AML-193 (cell line): ENCODE measurements around the gene ISCU.
"Not testable (repeated sequence)": the region's sequence is repeated elsewhere in the genome, so short reads cannot be mapped to it uniquely, and the experiment has no call there.

ENCODE experiments used
- DNase-seq, 2 experiments: peaks; one replicate each; lab custom pipeline; 2025; lab: John Stamatoyannopoulos, UW

ISCU gene

GRCh38 chr12:108589028-108589839, 26.8 kb downstream of the ISCU start:
- DNase-seq = no peak

- DNase-seq = no peak
These were observed 27.4 kb downstream of the ISCU start for GRCh38 chr12:108589840-108590229.

GRCh38 chr12:108590463-108590862, 28.1 kb downstream of the ISCU start:
- not testable (repeated sequence) for DNase-seq

GRCh38 chr12:108591267-108591980, 29.0 kb downstream of the ISCU start:
- no peak for DNase-seq

- DNase-seq = no peak
These were observed 29.9 kb downstream of the ISCU start for GRCh38 chr12:108592033-108592909.

GRCh38 chr12:108594323-108594903, 32.0 kb downstream of the ISCU start:
- no peak for DNase-seq

- no peak for DNase-seq
These were observed 32.7 kb downstream of the ISCU start for GRCh38 chr12:108594960-108595710.

- DNase-seq = no peak
These were observed 33.6 kb downstream of the ISCU start for GRCh38 chr12:108595711-108596647.

- no peak for DNase-seq
These were observed 34.6 kb downstream of the ISCU start for GRCh38 chr12:108596854-108597558.

- no peak for DNase-seq
These were observed 35.4 kb downstream of the ISCU start, which contains the start of gene TMEM119 for GRCh38 chr12:108597559-108598471. Gene TMEM119, minus strand, starts transcription at chr12:108598084. Its CDS starts 5,701 bp downstream, at chr12:108592383.

GRCh38 chr12:108598553-108599250, 36.3 kb downstream of the ISCU start:
- DNase-seq = no peak

- no peak for DNase-seq
These were observed 37.1 kb downstream of the ISCU start for GRCh38 chr12:108599541-108599940.

- DNase-seq = no peak
These were observed 37.7 kb downstream of the ISCU start for GRCh38 chr12:108599948-108600701.

GRCh38 chr12:108600702-108601007, 38.3 kb downstream of the ISCU start:
- DNase-seq = no peak

- no peak for DNase-seq
These were observed 39.9 kb downstream of the ISCU start for GRCh38 chr12:108602209-108602705.

GRCh38 chr12:108602976-108603704, 40.7 kb downstream of the ISCU start:
- no peak for DNase-seq
